H9 (cell line): ENCODE data around the gene CDCP1. TPM values are rescaled to one million over a fixed set of nuclear protein-coding genes. Genes with fewer than 3 reads are reported as not detected.

Experiments used
- DNase-seq: peaks from one replicate; pipeline ENCODE4 v3.0.0-alpha.2; 2017
- H2AFZ ChIP-seq: one replicate; pipeline ENCODE4 v1.6.1; 2013; ENCODE audit warnings: mild to moderate bottlenecking, low read length, control low read depth, moderate library complexity
- H2AK5ac ChIP-seq: 2 replicates; pipeline ENCODE4 v1.6.1; 2013; ENCODE audit warnings: low read length, control low read depth, mixed read lengths; ENCODE audit not compliant: insufficient read length
- H2BK120ac ChIP-seq: one replicate; pipeline ENCODE4 v1.6.1; 2013; ENCODE audit warnings: low read depth, mild to moderate bottlenecking, low read length, control low read depth, inconsistent platforms; ENCODE audit not compliant: poor library complexity, severe bottlenecking
- H2BK12ac ChIP-seq: 2 replicates; pipeline ENCODE4 v1.6.1; 2013; ENCODE audit warnings: low read length, control low read depth, mixed read lengths, low read depth; ENCODE audit not compliant: insufficient read length
- H2BK15ac ChIP-seq: 2 replicates; pipeline ENCODE4 v1.6.1; 2013; ENCODE audit warnings: low read depth, low read length, control low read depth
- H2BK20ac ChIP-seq: one replicate; pipeline ENCODE4 v1.6.1; 2013; ENCODE audit warnings: low read depth, mild to moderate bottlenecking, low read length, control low read depth, inconsistent platforms; ENCODE audit not compliant: poor library complexity, severe bottlenecking
- H2BK5ac ChIP-seq: 2 replicates; pipeline ENCODE4 v1.6.1; 2013; ENCODE audit warnings: low read length, control low read depth, mixed read lengths; ENCODE audit not compliant: insufficient read length
- H3K14ac ChIP-seq: 2 replicates; pipeline ENCODE4 v1.6.1; 2013; ENCODE audit warnings: low read length, control low read depth; ENCODE audit not compliant: insufficient read depth
- H3K18ac ChIP-seq: 2 replicates; pipeline ENCODE4 v1.6.1; 2013; ENCODE audit warnings: low read depth, mild to moderate bottlenecking, mixed read lengths, low read length, control low read depth; ENCODE audit not compliant: insufficient read length
- H3K23ac ChIP-seq: 2 replicates; pipeline ENCODE4 v1.6.1; 2013; ENCODE audit warnings: low read length, control low read depth, mixed read lengths, low read depth; ENCODE audit not compliant: insufficient read length
- H3K23me2 ChIP-seq: 2 replicates; pipeline ENCODE4 v1.6.1; 2013; ENCODE audit warnings: low read depth, mild to moderate bottlenecking, mixed read lengths, low read length, control low read depth; ENCODE audit not compliant: insufficient read length, poor library complexity, severe bottlenecking
- H3K27ac ChIP-seq: 2 replicates; pipeline ENCODE4 v1.5.1; 2013; ENCODE audit warnings: low read length, control low read depth, mixed read lengths, low read depth; ENCODE audit not compliant: insufficient read length
- H3K27me3 ChIP-seq: 2 replicates; pipeline ENCODE4 v1.6.1; 2013; ENCODE audit warnings: low read length, control low read depth, inconsistent platforms; ENCODE audit not compliant: insufficient read depth
- H3K4ac ChIP-seq: 2 replicates; pipeline ENCODE4 v1.6.1; 2013; ENCODE audit warnings: low read depth, mild to moderate bottlenecking, control low read depth, inconsistent platforms, low read length, moderate library complexity
- H3K4me1 ChIP-seq: 2 replicates; pipeline ENCODE4 v1.6.1; 2013; ENCODE audit warnings: low read length, control low read depth, inconsistent platforms; ENCODE audit not compliant: insufficient read depth
- H3K4me2 ChIP-seq: 2 replicates; pipeline ENCODE4 v1.6.1; 2013; ENCODE audit warnings: low read length, control low read depth, mixed read lengths; ENCODE audit not compliant: insufficient read length, insufficient read depth
- H3K56ac ChIP-seq: 2 replicates; pipeline ENCODE4 v1.6.1; 2013; ENCODE audit warnings: low read depth, mild to moderate bottlenecking, mixed read lengths, low read length, control low read depth; ENCODE audit not compliant: insufficient read length
- H3K79me1 ChIP-seq: 2 replicates; pipeline ENCODE4 v1.6.1; 2013; ENCODE audit warnings: low read depth, mild to moderate bottlenecking, moderate library complexity, low read length, control low read depth, inconsistent platforms; ENCODE audit not compliant: insufficient read depth, poor library complexity, severe bottlenecking
- H3K79me2 ChIP-seq: 2 replicates; pipeline ENCODE4 v1.6.1; 2013; ENCODE audit warnings: low read length, control low read depth, inconsistent platforms; ENCODE audit not compliant: insufficient read depth
- H3K9ac ChIP-seq: 2 replicates; pipeline ENCODE4 v1.6.1; 2013; ENCODE audit warnings: low read length, control low read depth, mixed read lengths; ENCODE audit not compliant: insufficient read length; ENCODE audit errors: extremely low read depth
- H3K9me3 ChIP-seq: one replicate; pipeline ENCODE4 v1.6.1; 2013; ENCODE audit warnings: low read depth, low read length, inconsistent platforms; ENCODE audit not compliant: control insufficient read depth
- H3T11ph ChIP-seq: one replicate; pipeline ENCODE4 v1.6.1; 2013; ENCODE audit warnings: mild to moderate bottlenecking, low read length, control low read depth, inconsistent platforms
- H4K20me1 ChIP-seq: one replicate; pipeline ENCODE4 v1.6.1; 2013; ENCODE audit not compliant: control insufficient read depth, insufficient read length, insufficient read depth
- H4K5ac ChIP-seq: 2 replicates; pipeline ENCODE4 v1.6.1; 2013; ENCODE audit warnings: low read depth, mild to moderate bottlenecking, mixed read lengths, low read length, control low read depth; ENCODE audit not compliant: insufficient read length
- H4K8ac ChIP-seq: replicated peaks from 2 replicates; pipeline ENCODE4 v1.6.1; 2013; ENCODE audit warnings: low read length, control low read depth, mixed read lengths, low read depth; ENCODE audit not compliant: insufficient read length
- H4K91ac ChIP-seq: 2 replicates; pipeline ENCODE4 v1.6.1; 2013; ENCODE audit warnings: low read depth, mild to moderate bottlenecking, moderate library complexity, mixed read lengths, low read length, control low read depth; ENCODE audit not compliant: insufficient read length
- H3K27ac Mint-ChIP-seq, 3 experiments: 2 replicates in 2 of 3; 3 replicates in 1 of 3; pipeline ENCODE4 v1.8.0; 2020 to 2021; ENCODE audit warnings: mixed read lengths in 3 of 3, mild to moderate bottlenecking in 1 of 3, moderate library complexity in 1 of 3
- H3K27me3 Mint-ChIP-seq: 2 replicates; pipeline ENCODE4 v1.8.0; 2021; ENCODE audit warnings: low read depth, mild to moderate bottlenecking, moderate library complexity, mixed read lengths
- H3K36me3 Mint-ChIP-seq, 3 experiments: 2 replicates in 2 of 3; 3 replicates in 1 of 3; pipeline ENCODE4 v1.8.0; 2020 to 2021; ENCODE audit warnings: low read depth in 3 of 3, mixed read lengths in 3 of 3; ENCODE audit not compliant: insufficient read depth in 1 of 3
- H3K4me1 Mint-ChIP-seq, 2 experiments: 2 replicates each; pipeline ENCODE4 v1.8.0; 2020; ENCODE audit warnings: mixed read lengths in 2 of 2
- H3K4me3 Mint-ChIP-seq, 2 experiments: 2 replicates in 1 of 2; 3 replicates in 1 of 2; pipeline ENCODE4 v1.8.0; 2020 to 2021; ENCODE audit warnings: mild to moderate bottlenecking in 2 of 2, mixed read lengths in 2 of 2, moderate library complexity in 1 of 2
- H3K9me3 Mint-ChIP-seq, 2 experiments: 2 replicates in 1 of 2; 3 replicates in 1 of 2; pipeline ENCODE4 v1.8.0; 2020; ENCODE audit warnings: mild to moderate bottlenecking in 2 of 2, mixed read lengths in 2 of 2, moderate library complexity in 1 of 2
- WGBS: extraction: QIAGEN DNeasy Blood & Tissue Kit; methylation state at CpG from one replicate; pipeline ENCODE4 v1.1.7; 2013; ENCODE audit warnings: missing lambda C conversion rate, low lambda C conversion rate, mixed read lengths; ENCODE audit not compliant: insufficient read length; ENCODE audit errors: extremely low coverage; 5-methylcytosine and 5-hydroxymethylcytosine counted together
- total RNA-seq: library from RNA; stranded (reverse); gene quantifications from 2 replicates; pipeline ENCODE4 v1.2.1, GENCODE V29; 2021
- TF ChIP-seq, protein P1 (sequence below): fragments of 200-600 bp; sonication (generic); conservative IDR thresholded peaks from 3 replicates; pipeline ENCODE4 v1.8.0; 2021; ENCODE audit warnings: antibody characterized with exemption, mild to moderate bottlenecking

The CDCP1 gene
- total RNA-seq, 1 experiment from 2014 or later: 12.9 TPM

GRCh38 chr3:45164056-45164455 lies 17.9 kb upstream of the CDCP1 start:
- H3K4me1 Mint-ChIP-seq: peaks cover 18 to 22% of the 10 kb centered on the region in 2 experiments
- Histone ChIP-seq H3K27me3 (no peaks in the 10 kb centered on the region), H2BK15ac (no peak overlapping the region), H3K79me1 (no peaks in the 10 kb centered on the region), H3K56ac (no peak overlapping the region), H4K91ac (no peak overlapping the region), H2AK5ac (no peak overlapping the region), H3K4me2 (no peak overlapping the region), H3K23ac (no peak overlapping the region), H3K79me2 (no peaks in the 10 kb centered on the region), H2BK20ac (no peak overlapping the region), H4K8ac (no peak overlapping the region), H3K4ac (no peak overlapping the region), H3K18ac (no peak overlapping the region), H3K27ac (no peak overlapping the region), H3T11ph (no peak overlapping the region), H3K14ac (no peak overlapping the region), H4K5ac (no peak overlapping the region), H2AFZ (no peak overlapping the region), H2BK120ac (no peak overlapping the region), H2BK12ac (no peak overlapping the region), H3K9ac (no peak overlapping the region), H3K23me2 (no peaks in the 10 kb centered on the region), H3K9me3 (no peaks in the 10 kb centered on the region), H3K4me1 (peaks cover 5% of the 10 kb centered on the region; the same call in 1 of the 2 replicates), H4K20me1 (no peaks in the 10 kb centered on the region), H2BK5ac (no peak overlapping the region)
- WGBS: no CpG with 5 or more reads among the region's 4 CpGs
- no peak overlapping the region for H3K27ac Mint-ChIP-seq
- no peak for DNase-seq
- TF ChIP-seq, protein P1, sequence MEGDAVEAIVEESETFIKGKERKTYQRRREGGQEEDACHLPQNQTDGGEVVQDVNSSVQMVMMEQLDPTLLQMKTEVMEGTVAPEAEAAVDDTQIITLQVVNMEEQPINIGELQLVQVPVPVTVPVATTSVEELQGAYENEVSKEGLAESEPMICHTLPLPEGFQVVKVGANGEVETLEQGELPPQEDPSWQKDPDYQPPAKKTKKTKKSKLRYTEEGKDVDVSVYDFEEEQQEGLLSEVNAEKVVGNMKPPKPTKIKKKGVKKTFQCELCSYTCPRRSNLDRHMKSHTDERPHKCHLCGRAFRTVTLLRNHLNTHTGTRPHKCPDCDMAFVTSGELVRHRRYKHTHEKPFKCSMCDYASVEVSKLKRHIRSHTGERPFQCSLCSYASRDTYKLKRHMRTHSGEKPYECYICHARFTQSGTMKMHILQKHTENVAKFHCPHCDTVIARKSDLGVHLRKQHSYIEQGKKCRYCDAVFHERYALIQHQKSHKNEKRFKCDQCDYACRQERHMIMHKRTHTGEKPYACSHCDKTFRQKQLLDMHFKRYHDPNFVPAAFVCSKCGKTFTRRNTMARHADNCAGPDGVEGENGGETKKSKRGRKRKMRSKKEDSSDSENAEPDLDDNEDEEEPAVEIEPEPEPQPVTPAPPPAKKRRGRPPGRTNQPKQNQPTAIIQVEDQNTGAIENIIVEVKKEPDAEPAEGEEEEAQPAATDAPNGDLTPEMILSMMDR: no peak
- peaks cover 0 to 11% (median 0%) of the 10 kb centered on the region in 3 experiments; a peak in 2 of 7 replicates for H3K36me3 Mint-ChIP-seq
- H3K27me3 Mint-ChIP-seq: peaks cover 15% of the 10 kb centered on the region
- no peak overlapping the region for H3K4me3 Mint-ChIP-seq
- peaks cover 0 to 3% of the 10 kb centered on the region in 2 experiments; a peak in 2 of 5 replicates for H3K9me3 Mint-ChIP-seq
